ENCODE results near the gene RND2. TPM values are rescaled to one million over a fixed set of nuclear protein-coding genes. Genes with fewer than 3 reads are reported as not detected.
A peak's percentile ranks its signal among the peaks of the same experiment; 100 is the strongest.

The RND2 gene
- total and polyA plus RNA-seq, 9 of the 15 experiments (the other 6 are each of a cell fraction or from before 2014, with no cell fraction given): 0.15 to 1.9 (median 0.98) TPM

DNA sequence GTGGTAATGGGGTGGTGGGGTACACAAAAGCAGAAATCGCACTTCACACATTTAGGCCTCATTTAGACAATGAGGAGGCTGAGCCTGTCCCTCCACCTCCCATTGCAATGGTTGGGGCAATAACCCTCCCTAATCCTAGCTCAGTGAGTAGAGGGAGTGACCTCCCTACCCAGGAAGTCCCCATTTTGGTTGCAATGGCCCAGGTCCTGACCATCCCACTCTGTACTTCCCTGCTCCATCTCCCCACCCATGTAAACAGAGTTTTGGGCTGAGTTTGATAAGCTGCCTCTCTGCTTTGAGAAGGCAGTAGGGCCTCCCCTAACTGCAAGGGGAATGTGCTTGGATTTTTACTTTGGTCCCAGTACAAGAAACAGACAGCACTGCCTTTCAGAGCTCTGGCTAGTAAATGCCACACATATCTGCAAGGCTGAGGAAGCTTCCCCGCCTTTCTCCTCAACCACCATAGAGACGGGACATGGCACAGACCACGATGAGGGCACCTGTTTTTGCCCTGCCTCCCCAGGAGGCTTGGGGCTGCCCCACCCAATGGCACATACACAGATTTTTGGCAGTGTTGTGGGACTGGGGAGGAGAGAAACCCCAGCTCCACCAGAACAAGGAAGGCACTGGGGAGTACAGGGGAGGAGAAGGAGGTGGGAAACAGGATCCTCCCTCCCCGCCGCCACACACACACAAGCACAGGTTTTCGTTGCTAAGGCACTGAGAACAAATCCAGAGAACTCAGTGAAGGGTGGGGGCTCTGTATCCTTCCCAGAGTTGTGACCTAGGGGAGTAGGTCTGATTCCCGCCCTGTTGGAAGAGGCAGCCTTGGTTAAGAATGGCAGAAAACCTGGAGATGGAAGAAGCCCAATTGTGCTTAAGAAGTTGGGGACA is 10.1 kb upstream of the RND2 start:
- Histone ChIP-seq H3K9me1 (ENCODE audit: control insufficient read depth, insufficient read depth, low read length) (peaks cover 10% of the 10 kb centered on the region), H3K9ac (ENCODE audit: insufficient read depth in 1 of 2, low read depth in 2 of 2, low read length in 2 of 2) (peak overlapping the region in 1 of 2 experiments; percentile 44; a peak in 1 of 4 replicates), H3K4me3 (no peak overlapping the region), H4K20me1 (replicated peaks; ENCODE audit: control insufficient read depth, insufficient read depth, low read length) (peaks cover 10% of the 10 kb centered on the region; the same call in 1 of the 2 replicates), H3K36me3 (ENCODE audit: control insufficient read depth, insufficient read depth, low read length) (peaks cover 57% of the 10 kb centered on the region; the same call in 2 of the 3 replicates), H3K27ac (ENCODE audit: extremely low read depth, low read depth, low read length) (no peak overlapping the region; the same call in 2 of the 3 replicates), H3K79me2 (ENCODE audit: control insufficient read depth, insufficient read depth, low read length) (peaks cover 19% of the 10 kb centered on the region), H3K27me3 (ENCODE audit: control insufficient read depth in 2 of 2, insufficient read depth in 2 of 2, low read length in 2 of 2) (no peaks in the 10 kb centered on the region), H3K4me1 (replicated peaks in 1 of 2; ENCODE audit: control insufficient read depth in 2 of 2, insufficient read depth in 2 of 2, low read length in 2 of 2) (peaks cover 26 to 42% of the 10 kb centered on the region in 2 experiments), H3K9me3 (replicated peaks; ENCODE audit: control insufficient read depth, insufficient read depth, low read depth, low read length) (no peaks in the 10 kb centered on the region; the same call in 1 of the 2 replicates), H2AFZ (ENCODE audit: low read depth, low read length) (no peak overlapping the region), H3K4me2 (ENCODE audit: insufficient read depth, low read length) (no peak overlapping the region)
- no peak for TF ChIP-seq ZNF449 (CRISPR knock-in tag; IDR thresholded peaks at IDR 0.05)
- no peak for TF ChIP-seq ZC3H8 (IDR thresholded peaks at IDR 0.05)
- TF ChIP-seq HEY1 (CRISPR knock-in tag; IDR thresholded peaks at IDR 0.05; ENCODE audit: borderline replicate concordance): no peak
- TF ChIP-seq CLOCK (CRISPR knock-in tag; IDR thresholded peaks at IDR 0.05; ENCODE audit: borderline replicate concordance): no peak
- TF ChIP-seq, protein P1, sequence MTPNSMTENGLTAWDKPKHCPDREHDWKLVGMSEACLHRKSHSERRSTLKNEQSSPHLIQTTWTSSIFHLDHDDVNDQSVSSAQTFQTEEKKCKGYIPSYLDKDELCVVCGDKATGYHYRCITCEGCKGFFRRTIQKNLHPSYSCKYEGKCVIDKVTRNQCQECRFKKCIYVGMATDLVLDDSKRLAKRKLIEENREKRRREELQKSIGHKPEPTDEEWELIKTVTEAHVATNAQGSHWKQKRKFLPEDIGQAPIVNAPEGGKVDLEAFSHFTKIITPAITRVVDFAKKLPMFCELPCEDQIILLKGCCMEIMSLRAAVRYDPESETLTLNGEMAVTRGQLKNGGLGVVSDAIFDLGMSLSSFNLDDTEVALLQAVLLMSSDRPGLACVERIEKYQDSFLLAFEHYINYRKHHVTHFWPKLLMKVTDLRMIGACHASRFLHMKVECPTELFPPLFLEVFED (CRISPR knock-in tag; conservative IDR thresholded peaks at IDR 0.05): peak; percentile 51; the same call in 1 of the 2 replicates
- no peak for TF ChIP-seq RHOXF2B (CRISPR knock-in tag; conservative IDR thresholded peaks at IDR 0.05)
- no peak for TF ChIP-seq NR2C2 (CRISPR knock-in tag; IDR thresholded peaks at IDR 0.05)
- peak; percentile 11; the same call in 1 of the 2 replicates for TF ChIP-seq NR2C2 (tag; IDR thresholded peaks at IDR 0.05)
- TSS peak; percentile 40 for BruUV-seq (replicated peaks)
- 91% methylated on average over 8 of the region's 8 CpGs for WGBS (ENCODE audit: insufficient coverage, low coverage, missing lambda C conversion rate)
- ChIA-PET CTCF (ENCODE audit: low intra/inter-chr PET ratio) (interaction anchor here (0.5 kb wide), 1 partner anchor 137 kb away, joined by 3 read pairs; no protein-coding TSS in a partner anchor), POLR2A (interaction anchor here (0.6 to 1.5 kb wide), 8 partner anchors 9 to 334 kb away, joined by 3 to 7 read pairs (median 4); partner anchors contain the start of genes IFI35 and RPL27)
- ATAC-seq: peak; percentile 4; the same call in 1 of the 3 replicates
- DNase-seq (ENCODE audit: extremely low read depth in 1 of 4, low spot score in 3 of 4): no peak
- intact Hi-C loops (cut with micrococcal nuclease) (no loop called here), in situ Hi-C loops (cut with MboI) (loop anchor here (10.0 kb wide), 1 partner anchor 300 kb away; no protein-coding TSS in a partner anchor)
- FAIRE-seq: no peak

Data from K562 (cell line).